Gastrocnemius medialis (tissue), 4 donors: ENCODE measurements around the gene RUNX3. TPM values are rescaled to one million over a fixed set of nuclear protein-coding genes. Genes with fewer than 3 reads are reported as not detected.
"Not testable (repeated sequence)": the region's sequence is repeated elsewhere in the genome, so short reads cannot be mapped to it uniquely, and the experiment has no call there.

Experiments
- ATAC-seq, 2 donors: fragments of 150-250 bp; one replicate each; pipeline ENCODE4 v1.9.1; 2016
- DNase-seq, 2 donors: peaks; one replicate each; pipeline ENCODE4 v3.0.0-alpha.2; 2019
- H3K27ac ChIP-seq, 4 donors: fragments of 200-600 bp; sonication (generic); 1 replicate in 1 of 4; 2 replicates in 3 of 4; pipeline ENCODE4 v1.5.1; 2016 to 2018; ENCODE audit warnings: mild to moderate bottlenecking in 2 of 4, moderate library complexity in 1 of 4
- H3K27me3 ChIP-seq, 3 donors: fragments of 200-600 bp; sonication (generic) in 2 of 3; 1 replicate in 1 of 3; 2 replicates in 2 of 3; pipeline versions ENCODE4 v1.5.1 to v1.6.0; 2016 to 2019; ENCODE audit warnings: mild to moderate bottlenecking in 1 of 3, moderate library complexity in 1 of 3
- H3K36me3 ChIP-seq, 2 donors: fragments of 200-600 bp; sonication (generic) in 1 of 2; one replicate each; pipeline ENCODE4 v1.5.1; 2017 to 2018
- H3K4me1 ChIP-seq, 2 donors: fragments of 200-600 bp; sonication (generic) in 1 of 2; one replicate each; pipeline ENCODE4 v1.5.1; 2016 to 2017; ENCODE audit warnings: mild to moderate bottlenecking in 2 of 2
- H3K4me3 ChIP-seq, 4 donors: fragments of 200-600 bp; sonication (generic) in 3 of 4; 1 replicate in 1 of 4; 2 replicates in 3 of 4; pipeline ENCODE4 v1.5.1; 2016 to 2019; ENCODE audit warnings: mild to moderate bottlenecking in 2 of 4
- H3K9me3 ChIP-seq, 3 donors: fragments of 200-600 bp; sonication (generic) in 2 of 3; 1 replicate in 1 of 3; 2 replicates in 2 of 3; pipeline ENCODE4 v1.5.1; 2016 to 2019
- CTCF ChIP-seq, 5 experiments: fragments of 450-650 bp in 3 of 5; fragments of 200-600 bp in 2 of 5; sonication (generic) in 2 of 5; IDR thresholded peaks in 4 of 5; conservative IDR thresholded peaks in 1 of 5; 1 replicate in 4 of 5; 2 replicates in 1 of 5; pipeline ENCODE4 v1.5.1; 2016 to 2019; ENCODE audit warnings: antibody characterized with exemption in 5 of 5, mild to moderate bottlenecking in 3 of 5, moderate library complexity in 3 of 5
- POLR2A ChIP-seq, 2 donors: fragments of 450-650 bp; IDR thresholded peaks; one replicate each; pipeline ENCODE4 v1.6.1; 2017; ENCODE audit warnings: antibody characterized with exemption in 2 of 2, mild to moderate bottlenecking in 2 of 2, moderate library complexity in 2 of 2
- in situ Hi-C, 4 donors: fragments of 200-750 bp; cut with MboI; loops; one replicate each; pipeline versions ENCODE4 v1.15.0 to v1.8.0; 2017; ENCODE audit warnings: low sequenced_read_pairs in 4 of 4
- intact Hi-C: fragments of 100-400 bp; cut with DNase I; formaldehyde crosslinking; loops from one replicate; pipeline ENCODE4 v1.15.1; 2023; ENCODE audit warnings: low total_unique reads
- total RNA-seq, 4 donors: library from RNA; depleted of rRNA; stranded (reverse); fragments of >200 nt; gene quantifications; one replicate each; pipeline versions ENCODE4 v1.1.0 to v1.2.3, GENCODE V29; 2016

RUNX3 gene
- total RNA-seq, 4 donors from 2014 or later, result 0.13 to 1.9 (median 0.74) TPM

- Histone ChIP-seq H3K4me3 (no peak overlapping the region), H3K27ac (no peak overlapping the region), H3K4me1 (peaks cover 6 to 8% of the 10 kb centered on the region in 2 donors), H3K9me3 (no peaks in the 10 kb centered on the region), H3K27me3 (no peaks in the 10 kb centered on the region), H3K36me3 (no peaks in the 10 kb centered on the region)
- no peak for TF ChIP-seq CTCF (IDR thresholded peaks at IDR 0.05 in 4 of 5, conservative IDR thresholded peaks at IDR 0.05 in 1 of 5)
- intact Hi-C loops (no loop called here), in situ Hi-C loops (no loop called here)
- ATAC-seq (peak; percentile 20 to 49), DNase-seq (peak in 1 of 2 donors; percentile 29)
Observed at GRCh38 chr1:24910751-24911650, 19.1 kb downstream of the RUNX3 start.

- H3K27ac ChIP-seq, result no peak overlapping the region
- ATAC-seq, result no peak
Observed at GRCh38 chr1:24910210-24910609, 19.9 kb downstream of the RUNX3 start.

GRCh38 chr1:24909388-24909898 is 20.6 kb downstream of the RUNX3 start:
- Histone ChIP-seq H3K27me3 (peaks cover 0 to 6% (median 0%) of the 10 kb centered on the region in 3 donors), H3K36me3 (no peaks in the 10 kb centered on the region), H3K9me3 (no peaks in the 10 kb centered on the region), H3K4me1 (peaks cover 6 to 8% of the 10 kb centered on the region in 2 donors), H3K27ac (no peak overlapping the region), H3K4me3 (no peak overlapping the region)
- intact Hi-C loops (no loop called here), in situ Hi-C loops (no loop called here)
- DNase-seq, result peak in 1 of 2 donors; percentile 24
- no peak for TF ChIP-seq CTCF (IDR thresholded peaks at IDR 0.05 in 4 of 5, conservative IDR thresholded peaks at IDR 0.05 in 1 of 5)
- no peak for TF ChIP-seq POLR2A (IDR thresholded peaks at IDR 0.05)
- no peak for ATAC-seq

More at GRCh38 chr1:24910210-24910609, 19.9 kb downstream of the RUNX3 start:
- Histone ChIP-seq H3K4me1 (peaks cover 6 to 8% of the 10 kb centered on the region in 2 donors), H3K36me3 (no peaks in the 10 kb centered on the region), H3K4me3 (no peak overlapping the region), H3K27me3 (no peaks in the 10 kb centered on the region), H3K9me3 (no peaks in the 10 kb centered on the region)
- in situ Hi-C loops, result no loop called here
- TF ChIP-seq CTCF (IDR thresholded peaks at IDR 0.05 in 4 of 5, conservative IDR thresholded peaks at IDR 0.05 in 1 of 5), result no peak
- TF ChIP-seq POLR2A (IDR thresholded peaks at IDR 0.05), result no peak
- DNase-seq, result no peak
- intact Hi-C loops, result no loop called here

- Histone ChIP-seq H3K36me3 (no peaks in the 10 kb centered on the region), H3K9me3 (no peaks in the 10 kb centered on the region), H3K4me3 (no peak overlapping the region), H3K27ac (no peak overlapping the region), H3K4me1 (peaks cover 6 to 8% of the 10 kb centered on the region in 2 donors), H3K27me3 (peaks cover 0 to 8% (median 0%) of the 10 kb centered on the region in 3 donors)
- intact Hi-C loops, result no loop called here
- TF ChIP-seq CTCF (IDR thresholded peaks at IDR 0.05 in 4 of 5, conservative IDR thresholded peaks at IDR 0.05 in 1 of 5) (no peak), POLR2A (IDR thresholded peaks at IDR 0.05) (no peak)
- in situ Hi-C loops, result no loop called here
- no peak for DNase-seq
- no peak for ATAC-seq
Observed at GRCh38 chr1:24908591-24909259, 21.4 kb downstream of the RUNX3 start.

- H3K36me3 ChIP-seq, H3K27ac ChIP-seq, DNase-seq, intact Hi-C loops, H3K9me3 ChIP-seq, H3K4me1 ChIP-seq, ATAC-seq, H3K27me3 ChIP-seq, in situ Hi-C loops, H3K4me3 ChIP-seq: not testable (repeated sequence)
Observed at GRCh38 chr1:24907587-24908294, 22.3 kb downstream of the RUNX3 start.
